Measurements from ENCODE around the gene TRMT1. TPM values are rescaled to one million over a fixed set of nuclear protein-coding genes. Genes with fewer than 3 reads are reported as not detected.

TRMT1 gene
- total RNA-seq, 1 experiment from 2014 or later, result 106 TPM

DNA sequence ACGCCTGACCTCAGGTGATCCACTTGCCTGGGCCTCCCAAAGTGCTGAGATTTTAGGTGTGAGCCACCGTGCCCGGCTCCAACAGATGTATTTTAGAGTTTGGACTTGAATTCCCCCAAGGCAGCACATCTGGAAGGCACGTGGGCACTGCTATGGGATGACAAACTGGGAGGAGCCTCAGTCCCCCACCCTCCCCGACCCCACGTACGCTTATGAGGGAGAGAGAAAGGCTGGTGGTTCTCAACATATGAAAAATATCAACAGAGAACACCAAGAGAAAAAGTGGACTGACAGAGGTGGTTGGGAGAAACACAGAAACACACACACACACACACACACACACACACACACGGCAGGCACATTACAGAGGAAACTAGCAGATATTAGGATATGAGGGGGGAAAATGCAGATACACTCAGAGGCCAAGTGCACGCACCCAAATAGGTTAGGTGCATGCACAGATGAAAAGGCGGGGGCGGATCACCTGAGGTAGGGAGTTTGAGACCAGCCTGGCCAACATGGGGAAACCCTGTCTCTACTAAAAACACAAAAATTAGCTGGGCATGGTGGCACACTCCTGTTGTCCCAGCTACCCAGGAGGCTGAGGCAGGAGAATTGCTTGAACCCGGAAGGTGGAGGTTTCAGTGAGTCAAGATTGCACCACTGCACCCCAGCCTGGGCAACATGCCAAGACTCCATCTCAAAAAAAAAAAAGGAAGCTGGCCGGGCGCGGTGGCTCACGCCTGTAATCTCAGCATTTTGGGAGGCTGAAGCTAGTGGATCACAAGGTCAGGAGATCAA lies 30.4 kb upstream of the TRMT1 start (continued):
- TF ChIP-seq, protein P1, sequence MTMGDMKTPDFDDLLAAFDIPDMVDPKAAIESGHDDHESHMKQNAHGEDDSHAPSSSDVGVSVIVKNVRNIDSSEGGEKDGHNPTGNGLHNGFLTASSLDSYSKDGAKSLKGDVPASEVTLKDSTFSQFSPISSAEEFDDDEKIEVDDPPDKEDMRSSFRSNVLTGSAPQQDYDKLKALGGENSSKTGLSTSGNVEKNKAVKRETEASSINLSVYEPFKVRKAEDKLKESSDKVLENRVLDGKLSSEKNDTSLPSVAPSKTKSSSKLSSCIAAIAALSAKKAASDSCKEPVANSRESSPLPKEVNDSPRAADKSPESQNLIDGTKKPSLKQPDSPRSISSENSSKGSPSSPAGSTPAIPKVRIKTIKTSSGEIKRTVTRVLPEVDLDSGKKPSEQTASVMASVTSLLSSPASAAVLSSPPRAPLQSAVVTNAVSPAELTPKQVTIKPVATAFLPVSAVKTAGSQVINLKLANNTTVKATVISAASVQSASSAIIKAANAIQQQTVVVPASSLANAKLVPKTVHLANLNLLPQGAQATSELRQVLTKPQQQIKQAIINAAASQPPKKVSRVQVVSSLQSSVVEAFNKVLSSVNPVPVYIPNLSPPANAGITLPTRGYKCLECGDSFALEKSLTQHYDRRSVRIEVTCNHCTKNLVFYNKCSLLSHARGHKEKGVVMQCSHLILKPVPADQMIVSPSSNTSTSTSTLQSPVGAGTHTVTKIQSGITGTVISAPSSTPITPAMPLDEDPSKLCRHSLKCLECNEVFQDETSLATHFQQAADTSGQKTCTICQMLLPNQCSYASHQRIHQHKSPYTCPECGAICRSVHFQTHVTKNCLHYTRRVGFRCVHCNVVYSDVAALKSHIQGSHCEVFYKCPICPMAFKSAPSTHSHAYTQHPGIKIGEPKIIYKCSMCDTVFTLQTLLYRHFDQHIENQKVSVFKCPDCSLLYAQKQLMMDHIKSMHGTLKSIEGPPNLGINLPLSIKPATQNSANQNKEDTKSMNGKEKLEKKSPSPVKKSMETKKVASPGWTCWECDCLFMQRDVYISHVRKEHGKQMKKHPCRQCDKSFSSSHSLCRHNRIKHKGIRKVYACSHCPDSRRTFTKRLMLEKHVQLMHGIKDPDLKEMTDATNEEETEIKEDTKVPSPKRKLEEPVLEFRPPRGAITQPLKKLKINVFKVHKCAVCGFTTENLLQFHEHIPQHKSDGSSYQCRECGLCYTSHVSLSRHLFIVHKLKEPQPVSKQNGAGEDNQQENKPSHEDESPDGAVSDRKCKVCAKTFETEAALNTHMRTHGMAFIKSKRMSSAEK (CRISPR knock-in tag; IDR thresholded peaks at IDR 0.05; ENCODE audit: borderline replicate concordance), result no peak

DNA sequence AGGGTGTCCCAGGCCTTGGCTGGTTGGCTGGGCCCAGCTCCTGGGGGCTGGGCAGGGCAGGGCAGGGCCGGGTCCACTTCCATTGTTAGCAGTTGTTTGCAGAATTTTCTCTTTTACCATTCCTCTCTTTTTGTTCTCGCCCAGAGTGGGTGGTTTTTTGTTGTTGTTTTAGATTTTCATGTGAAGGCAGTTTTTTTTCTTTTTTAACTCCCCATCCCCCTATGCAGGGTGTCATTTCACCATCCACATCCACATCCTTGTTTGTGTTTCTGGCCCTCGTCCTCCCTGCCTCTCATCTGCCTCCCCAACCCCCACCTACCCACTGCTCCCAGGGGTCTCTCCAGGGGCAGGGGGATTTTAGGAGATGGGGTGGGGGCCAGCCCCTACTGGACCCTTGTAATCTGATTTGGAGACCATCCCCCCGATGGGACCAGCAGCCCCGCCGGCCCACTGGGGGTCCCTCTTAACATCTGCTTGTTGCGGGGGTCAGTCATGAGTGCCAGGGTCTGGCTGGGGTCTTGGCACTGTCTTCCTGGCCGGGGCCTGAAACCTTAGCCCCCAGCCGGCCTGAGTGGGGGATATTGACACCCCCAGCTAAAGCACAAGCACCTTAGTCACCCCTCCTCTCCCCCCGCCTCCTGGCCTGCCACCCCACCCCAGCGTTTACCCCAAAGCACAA lies 23.2 kb upstream of the TRMT1 start:
- Mint-ChIP-seq H3K27me3 (ENCODE audit: low read depth) (no peaks in the 10 kb centered on the region), H3K4me3 (no peak overlapping the region), H3K27ac (peak overlapping the region; percentile 69; the same call in 1 of the 2 replicates), H3K36me3 (peaks cover 31% of the 10 kb centered on the region), H3K4me1 (peaks cover 8% of the 10 kb centered on the region), H3K9me3 (no peaks in the 10 kb centered on the region)
- ATAC-seq (peak; percentile 25; the same call in 1 of the 2 replicates), DNase-seq (ENCODE audit: low spot score) (no peak)
- ChIA-PET CTCF (interaction anchor here (1.6 kb wide), 1 partner anchor 11 kb away, joined by 5 read pairs; the partner anchor contains the start of genes IER2 and STX10), POLR2A (interaction anchor here (0.9 to 1.4 kb wide), 2 partner anchors 13 to 25 kb away, joined by 3 read pairs; no protein-coding TSS in a partner anchor)
- TF ChIP-seq, protein P2, sequence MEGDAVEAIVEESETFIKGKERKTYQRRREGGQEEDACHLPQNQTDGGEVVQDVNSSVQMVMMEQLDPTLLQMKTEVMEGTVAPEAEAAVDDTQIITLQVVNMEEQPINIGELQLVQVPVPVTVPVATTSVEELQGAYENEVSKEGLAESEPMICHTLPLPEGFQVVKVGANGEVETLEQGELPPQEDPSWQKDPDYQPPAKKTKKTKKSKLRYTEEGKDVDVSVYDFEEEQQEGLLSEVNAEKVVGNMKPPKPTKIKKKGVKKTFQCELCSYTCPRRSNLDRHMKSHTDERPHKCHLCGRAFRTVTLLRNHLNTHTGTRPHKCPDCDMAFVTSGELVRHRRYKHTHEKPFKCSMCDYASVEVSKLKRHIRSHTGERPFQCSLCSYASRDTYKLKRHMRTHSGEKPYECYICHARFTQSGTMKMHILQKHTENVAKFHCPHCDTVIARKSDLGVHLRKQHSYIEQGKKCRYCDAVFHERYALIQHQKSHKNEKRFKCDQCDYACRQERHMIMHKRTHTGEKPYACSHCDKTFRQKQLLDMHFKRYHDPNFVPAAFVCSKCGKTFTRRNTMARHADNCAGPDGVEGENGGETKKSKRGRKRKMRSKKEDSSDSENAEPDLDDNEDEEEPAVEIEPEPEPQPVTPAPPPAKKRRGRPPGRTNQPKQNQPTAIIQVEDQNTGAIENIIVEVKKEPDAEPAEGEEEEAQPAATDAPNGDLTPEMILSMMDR (IDR thresholded peaks at IDR 0.05), result no peak
- TF ChIP-seq, protein P3, sequence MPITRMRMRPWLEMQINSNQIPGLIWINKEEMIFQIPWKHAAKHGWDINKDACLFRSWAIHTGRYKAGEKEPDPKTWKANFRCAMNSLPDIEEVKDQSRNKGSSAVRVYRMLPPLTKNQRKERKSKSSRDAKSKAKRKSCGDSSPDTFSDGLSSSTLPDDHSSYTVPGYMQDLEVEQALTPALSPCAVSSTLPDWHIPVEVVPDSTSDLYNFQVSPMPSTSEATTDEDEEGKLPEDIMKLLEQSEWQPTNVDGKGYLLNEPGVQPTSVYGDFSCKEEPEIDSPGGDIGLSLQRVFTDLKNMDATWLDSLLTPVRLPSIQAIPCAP (CRISPR knock-in tag; IDR thresholded peaks at IDR 0.05), result no peak
- TF ChIP-seq EMX1 (CRISPR knock-in tag; IDR thresholded peaks at IDR 0.05), result no peak
- no peak for TF ChIP-seq NR2C2 (CRISPR knock-in tag; IDR thresholded peaks at IDR 0.05)
- TF ChIP-seq, protein P4, sequence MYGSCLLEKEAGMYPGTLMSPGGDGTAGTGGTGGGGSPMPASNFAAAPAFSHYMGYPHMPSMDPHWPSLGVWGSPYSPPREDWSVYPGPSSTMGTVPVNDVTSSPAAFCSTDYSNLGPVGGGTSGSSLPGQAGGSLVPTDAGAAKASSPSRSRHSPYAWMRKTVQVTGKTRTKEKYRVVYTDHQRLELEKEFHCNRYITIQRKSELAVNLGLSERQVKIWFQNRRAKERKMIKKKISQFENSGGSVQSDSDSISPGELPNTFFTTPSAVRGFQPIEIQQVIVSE (CRISPR knock-in tag; IDR thresholded peaks at IDR 0.05; ENCODE audit: borderline replicate concordance), result no peak
- TF ChIP-seq, protein P5, sequence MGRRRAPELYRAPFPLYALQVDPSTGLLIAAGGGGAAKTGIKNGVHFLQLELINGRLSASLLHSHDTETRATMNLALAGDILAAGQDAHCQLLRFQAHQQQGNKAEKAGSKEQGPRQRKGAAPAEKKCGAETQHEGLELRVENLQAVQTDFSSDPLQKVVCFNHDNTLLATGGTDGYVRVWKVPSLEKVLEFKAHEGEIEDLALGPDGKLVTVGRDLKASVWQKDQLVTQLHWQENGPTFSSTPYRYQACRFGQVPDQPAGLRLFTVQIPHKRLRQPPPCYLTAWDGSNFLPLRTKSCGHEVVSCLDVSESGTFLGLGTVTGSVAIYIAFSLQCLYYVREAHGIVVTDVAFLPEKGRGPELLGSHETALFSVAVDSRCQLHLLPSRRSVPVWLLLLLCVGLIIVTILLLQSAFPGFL (CRISPR knock-in tag; IDR thresholded peaks at IDR 0.05; ENCODE audit: borderline replicate concordance), result no peak
- TF ChIP-seq, protein P1 (CRISPR knock-in tag; IDR thresholded peaks at IDR 0.05; ENCODE audit: borderline replicate concordance), result no peak
- TF ChIP-seq ZNF219 (CRISPR knock-in tag; IDR thresholded peaks at IDR 0.05; ENCODE audit: borderline replicate concordance), result no peak
- TF ChIP-seq TCF7 (CRISPR knock-in tag; IDR thresholded peaks at IDR 0.05; ENCODE audit: low read depth), result no peak
- TF ChIP-seq NFATC4 (CRISPR knock-in tag; IDR thresholded peaks at IDR 0.05), result no peak
- no peak for TF ChIP-seq HMGA2 (CRISPR knock-in tag; IDR thresholded peaks at IDR 0.05)
- TF ChIP-seq, protein P6, sequence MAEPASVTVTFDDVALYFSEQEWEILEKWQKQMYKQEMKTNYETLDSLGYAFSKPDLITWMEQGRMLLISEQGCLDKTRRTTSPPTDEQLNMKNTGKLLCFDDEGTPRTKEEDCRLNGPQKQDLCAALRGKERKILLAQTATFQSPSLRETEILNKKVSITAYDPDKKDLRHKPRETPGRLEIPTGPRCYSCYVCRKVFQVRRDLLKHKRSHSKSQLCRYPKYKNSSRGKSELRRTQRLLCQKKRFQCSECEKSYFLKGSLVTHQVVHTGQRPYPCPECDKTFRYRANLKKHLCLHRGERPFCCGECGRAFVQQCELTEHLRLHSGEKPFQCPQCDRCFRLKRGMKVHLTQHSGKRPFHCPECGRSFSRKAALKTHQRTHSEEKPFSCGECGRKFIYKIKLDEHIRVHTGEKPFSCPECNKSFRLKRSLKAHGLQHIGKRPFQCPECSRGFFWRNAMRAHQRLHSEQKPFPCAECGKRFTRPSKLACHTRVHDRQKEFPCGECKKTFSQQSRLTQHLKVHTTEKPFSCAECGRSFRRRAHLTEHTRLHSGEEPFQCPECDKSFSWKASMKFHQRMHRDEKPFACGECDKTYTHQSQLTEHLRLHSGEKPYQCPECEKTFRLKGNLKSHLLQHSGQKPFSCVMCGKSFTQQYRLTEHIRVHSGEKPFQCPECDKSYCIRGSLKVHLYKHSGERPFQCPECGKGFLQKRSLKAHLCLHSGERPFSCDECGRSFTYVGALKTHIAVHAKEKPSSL (CRISPR knock-in tag; conservative IDR thresholded peaks at IDR 0.05), result no peak
- TF ChIP-seq, protein P7, sequence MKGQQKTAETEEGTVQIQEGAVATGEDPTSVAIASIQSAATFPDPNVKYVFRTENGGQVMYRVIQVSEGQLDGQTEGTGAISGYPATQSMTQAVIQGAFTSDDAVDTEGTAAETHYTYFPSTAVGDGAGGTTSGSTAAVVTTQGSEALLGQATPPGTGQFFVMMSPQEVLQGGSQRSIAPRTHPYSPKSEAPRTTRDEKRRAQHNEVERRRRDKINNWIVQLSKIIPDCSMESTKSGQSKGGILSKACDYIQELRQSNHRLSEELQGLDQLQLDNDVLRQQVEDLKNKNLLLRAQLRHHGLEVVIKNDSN (CRISPR knock-in tag; IDR thresholded peaks at IDR 0.05), result no peak
- no peak for TF ChIP-seq ZNF121 (CRISPR knock-in tag; IDR thresholded peaks at IDR 0.05)
- no peak for TF ChIP-seq OVOL2 (CRISPR knock-in tag; IDR thresholded peaks at IDR 0.05; ENCODE audit: borderline replicate concordance)
- TF ChIP-seq GTF2I (CRISPR knock-in tag; conservative IDR thresholded peaks at IDR 0.05), result no peak

Measured in WTC11 (cell line).